ENCODE data around the gene LAT.
"Not testable (repeated sequence)": the region's sequence is repeated elsewhere in the genome, so short reads cannot be mapped to it uniquely, and the experiment has no call there.

The LAT gene, protein sequence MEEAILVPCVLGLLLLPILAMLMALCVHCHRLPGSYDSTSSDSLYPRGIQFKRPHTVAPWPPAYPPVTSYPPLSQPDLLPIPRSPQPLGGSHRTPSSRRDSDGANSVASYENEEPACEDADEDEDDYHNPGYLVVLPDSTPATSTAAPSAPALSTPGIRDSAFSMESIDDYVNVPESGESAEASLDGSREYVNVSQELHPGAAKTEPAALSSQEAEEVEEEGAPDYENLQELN

DNA sequence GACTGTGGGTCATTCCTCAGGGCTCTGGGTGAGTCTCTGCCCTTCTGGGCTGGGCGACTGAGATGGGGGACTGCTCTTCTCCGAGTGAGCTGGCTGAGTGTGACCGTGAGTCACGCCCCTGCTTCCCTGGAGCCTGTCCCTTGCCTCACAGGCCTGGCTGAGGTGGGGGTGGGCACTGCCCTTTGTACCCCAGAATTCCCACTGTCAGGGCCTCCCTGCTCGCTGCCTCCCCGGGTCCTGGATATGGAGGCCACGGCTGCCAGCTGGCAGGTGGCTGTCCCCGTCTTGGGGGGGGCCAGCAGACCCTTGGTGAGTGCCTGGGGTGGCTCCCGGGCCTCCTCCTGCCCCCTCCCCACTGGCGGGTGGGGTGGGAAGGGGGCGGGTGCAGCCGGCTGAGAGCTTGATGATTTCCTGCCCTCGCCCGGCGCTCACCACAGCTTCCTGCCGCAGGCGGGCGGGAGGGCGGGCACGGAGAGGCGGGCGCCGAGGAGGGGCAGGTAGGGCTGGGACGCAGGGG is at the start of gene LAT:
LAT (plus strand) TSS at position 434 of the 517 bp plus-strand sequence. CDS start 366 bp downstream, outside the sequence.
- no peak for DNase-seq

- no peak for DNase-seq
These were observed 49.5 kb upstream of the LAT start for GRCh38 chr16:28935346-28935745.

DNA sequence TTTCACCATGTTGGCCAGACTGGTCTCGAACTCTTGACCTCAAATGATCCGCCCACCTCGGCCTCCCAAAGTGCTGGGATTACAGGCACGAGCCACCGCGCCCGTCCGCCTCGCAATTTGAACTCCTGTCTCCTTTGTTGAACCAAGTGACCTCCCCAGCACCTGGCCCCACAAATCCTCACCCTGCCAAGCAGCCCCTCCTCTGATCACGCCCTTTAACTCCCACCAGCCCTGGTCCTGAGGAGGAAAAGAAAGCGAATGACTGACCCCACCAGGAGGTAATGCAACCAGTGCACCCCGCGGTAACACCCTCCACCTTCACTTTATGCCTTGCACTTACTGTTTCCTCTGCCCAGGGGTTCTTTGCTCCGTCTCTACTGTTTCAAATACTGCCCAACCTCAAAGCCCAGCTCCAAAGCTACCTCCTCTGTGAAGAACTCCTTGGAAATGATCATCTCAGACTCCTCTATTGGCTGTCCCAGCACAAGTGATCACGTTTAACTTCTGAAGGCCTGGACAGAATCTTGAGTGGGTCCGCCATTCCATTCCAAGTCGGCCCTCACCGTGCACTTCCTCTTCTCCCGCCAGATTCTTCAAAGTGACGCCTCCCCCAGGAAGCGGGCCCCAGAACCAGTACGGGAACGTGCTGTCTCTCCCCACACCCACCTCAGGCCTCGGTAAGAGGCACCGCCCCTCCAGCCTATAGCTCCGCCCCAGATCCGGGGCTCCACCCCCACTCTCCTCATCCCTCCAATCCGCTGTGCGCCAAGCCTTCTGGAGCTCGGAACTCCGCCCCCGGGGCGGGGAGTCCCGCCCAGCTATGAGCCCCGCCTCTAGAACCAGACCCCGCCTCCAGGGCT is 48.7 kb upstream of the LAT start:
- peak; percentile 33 for DNase-seq

GRCh38 chr16:28936784-28937155 is 48.1 kb upstream of the LAT start:
- DNase-seq: no peak

- no peak for DNase-seq
These were observed 47.5 kb upstream of the LAT start for GRCh38 chr16:28937222-28937876.

DNA sequence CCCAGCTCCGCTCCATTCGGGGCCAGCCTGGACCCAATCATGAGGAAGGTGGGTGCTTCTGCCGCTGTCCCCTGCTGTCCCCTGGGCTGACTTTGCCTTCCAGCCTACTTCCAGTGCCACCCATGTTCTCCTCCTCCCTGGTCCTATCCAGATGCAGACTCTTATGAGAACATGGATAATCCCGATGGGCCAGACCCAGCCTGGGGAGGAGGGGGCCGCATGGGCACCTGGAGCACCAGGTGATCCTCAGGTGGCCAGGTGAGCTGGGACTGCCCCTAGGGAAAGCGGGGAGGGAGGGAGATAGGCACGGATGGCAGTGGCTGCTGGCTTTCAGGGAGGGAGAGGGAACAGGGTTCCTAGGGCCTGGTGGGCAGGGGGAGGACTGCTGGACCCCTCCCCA is 46.1 kb upstream of the LAT start:
- DNase-seq: no peak

- DNase-seq: not testable (repeated sequence)
These were observed 45.0 kb upstream of the LAT start for GRCh38 chr16:28939825-28940224.

GRCh38 chr16:28943281-28943680 is 41.6 kb upstream of the LAT start:
- no peak for DNase-seq

DNA sequence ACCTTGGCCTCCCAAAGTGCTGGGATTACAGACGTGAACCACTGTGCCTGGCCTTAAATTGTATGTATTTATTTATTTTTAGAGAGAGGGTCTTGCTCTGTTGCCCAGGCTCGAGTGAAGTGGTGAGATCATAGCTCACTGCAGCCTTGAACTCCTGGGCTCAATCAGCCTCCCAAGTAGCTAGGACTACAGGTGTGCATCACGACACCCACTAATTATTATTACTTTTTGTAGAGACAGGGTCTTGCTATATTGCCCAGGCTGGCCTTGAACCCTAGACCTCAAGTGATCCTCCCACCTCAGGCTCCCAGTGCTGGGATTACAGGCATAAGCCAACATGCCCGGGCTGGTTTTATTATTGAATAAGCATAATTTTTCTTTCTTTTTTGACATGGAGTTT is 38.2 kb upstream of the LAT start:
- no peak for DNase-seq

DNA sequence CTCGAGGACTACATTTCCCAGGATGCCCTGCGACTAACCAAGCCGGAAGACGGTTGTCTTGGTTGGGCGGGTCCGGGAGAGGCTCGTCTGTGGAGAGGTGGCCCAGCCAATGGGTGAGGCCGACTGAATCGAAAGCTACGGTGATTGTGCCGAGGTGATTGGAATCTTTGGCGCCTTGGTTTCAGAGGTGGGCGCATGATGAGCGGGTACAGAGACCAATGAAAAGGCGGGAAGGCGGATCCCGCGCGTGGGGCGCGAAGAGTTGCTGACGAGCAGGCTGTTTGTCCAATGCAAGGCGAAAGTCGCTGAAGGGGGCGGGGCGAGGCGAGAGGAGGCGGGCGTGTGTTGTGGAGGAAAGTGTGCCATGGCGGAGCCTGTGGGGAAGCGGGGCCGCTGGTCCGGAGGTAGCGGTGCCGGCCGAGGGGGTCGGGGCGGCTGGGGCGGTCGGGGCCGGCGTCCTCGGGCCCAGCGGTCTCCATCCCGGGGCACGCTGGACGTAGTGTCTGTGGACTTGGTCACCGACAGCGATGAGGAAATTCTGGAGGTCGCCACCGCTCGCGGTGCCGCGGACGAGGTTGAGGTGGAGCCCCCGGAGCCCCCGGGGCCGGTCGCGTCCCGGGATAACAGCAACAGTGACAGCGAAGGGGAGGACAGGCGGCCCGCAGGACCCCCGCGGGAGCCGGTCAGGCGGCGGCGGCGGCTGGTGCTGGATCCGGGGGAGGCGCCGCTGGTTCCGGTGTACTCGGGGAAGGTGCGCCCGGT is 34.0 kb upstream of the LAT start, which contains the start of gene NFATC2IP:
NFATC2IP (plus strand) TSS at position 290 of the 762 bp plus-strand sequence; CDS start at position 365, 75 bp downstream.
- DNase-seq: peak; percentile 100

- DNase-seq: no peak
These were observed 33.4 kb upstream of the LAT start for GRCh38 chr16:28951410-28951943.

DNA sequence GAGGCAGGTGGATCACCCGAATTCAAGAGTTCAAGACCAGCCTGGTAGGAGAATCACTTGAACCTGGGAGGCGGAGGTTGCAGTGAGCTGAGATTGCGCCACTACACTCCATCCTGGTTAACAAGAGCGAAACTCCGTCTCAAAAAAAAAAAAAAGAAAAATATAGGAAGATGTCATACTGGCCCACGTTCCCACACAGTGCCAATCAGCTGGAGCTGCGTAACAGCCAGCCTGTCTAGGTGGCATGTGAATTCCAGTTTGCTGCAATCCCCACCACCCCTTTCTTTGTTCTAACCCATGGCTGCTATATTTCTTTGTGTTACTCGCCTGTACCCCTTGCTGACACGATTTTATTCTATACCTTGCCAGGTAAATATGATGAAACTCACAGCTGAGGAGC is 26.6 kb upstream of the LAT start:
- DNase-seq: no peak

DNA sequence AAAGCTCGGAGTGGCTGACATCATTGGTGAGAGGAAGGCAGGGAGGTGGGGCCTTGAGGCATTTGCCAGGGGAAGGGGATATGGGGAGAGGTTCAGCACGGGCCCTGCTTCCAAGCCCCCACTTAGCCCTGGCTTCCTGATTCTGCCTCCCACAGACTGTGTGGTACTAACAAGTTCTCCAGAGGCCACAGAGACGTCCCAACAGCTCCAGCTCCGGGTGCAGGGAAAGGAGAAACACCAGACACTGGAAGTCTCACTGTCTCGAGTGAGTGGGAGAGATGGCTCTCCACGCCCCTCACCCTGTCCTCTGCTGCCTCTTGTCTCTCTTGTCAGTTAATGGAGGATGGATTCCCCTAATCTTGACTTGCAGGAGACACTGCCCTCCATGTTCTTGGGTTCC is 26.0 kb upstream of the LAT start:
- no peak for DNase-seq

DNA sequence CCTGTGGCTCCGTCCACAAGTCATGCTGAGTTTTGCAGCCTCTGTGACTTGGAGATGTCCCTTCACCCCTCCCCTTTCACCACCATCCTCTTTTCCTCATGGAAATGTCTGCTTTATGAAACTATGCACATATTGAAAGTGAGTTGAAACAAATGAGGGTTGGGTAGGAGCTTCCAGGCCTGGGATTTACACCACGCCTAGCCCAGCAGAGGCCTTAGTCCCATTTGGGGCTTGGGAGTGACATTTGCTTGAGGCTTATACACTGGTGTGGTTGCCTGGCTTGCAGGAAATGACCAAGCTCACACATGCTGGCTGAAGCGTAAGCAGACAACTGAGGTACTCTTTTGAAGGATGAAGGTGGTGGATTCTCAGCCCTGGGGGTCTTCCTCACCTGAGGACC is 20.8 kb upstream of the LAT start:
- no peak for DNase-seq

- DNase-seq: no peak
These were observed 20.4 kb upstream of the LAT start for GRCh38 chr16:28964496-28964895.

- no peak for DNase-seq
These were observed 17.7 kb upstream of the LAT start for GRCh38 chr16:28967156-28967555.

DNA sequence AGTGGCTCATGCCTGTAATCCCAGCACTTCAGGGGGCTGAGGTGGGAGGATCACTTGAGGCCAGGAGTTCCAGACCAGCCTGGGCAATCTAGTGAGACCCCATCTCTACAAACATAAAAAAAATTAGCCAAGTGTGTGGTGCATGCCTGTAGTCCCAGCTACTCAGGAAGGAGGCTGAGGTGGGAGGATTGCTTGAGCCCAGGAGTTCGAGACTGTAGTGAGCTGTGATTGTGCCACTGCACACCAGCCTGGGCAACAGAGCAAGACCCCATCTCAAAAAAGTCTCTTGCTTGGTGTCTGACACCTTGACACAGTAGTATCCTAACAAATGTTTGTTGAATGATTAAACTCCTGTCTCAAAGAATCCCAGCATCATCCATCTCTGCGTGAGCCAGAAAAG is 15.2 kb upstream of the LAT start:
- DNase-seq: not testable (repeated sequence)

DNA sequence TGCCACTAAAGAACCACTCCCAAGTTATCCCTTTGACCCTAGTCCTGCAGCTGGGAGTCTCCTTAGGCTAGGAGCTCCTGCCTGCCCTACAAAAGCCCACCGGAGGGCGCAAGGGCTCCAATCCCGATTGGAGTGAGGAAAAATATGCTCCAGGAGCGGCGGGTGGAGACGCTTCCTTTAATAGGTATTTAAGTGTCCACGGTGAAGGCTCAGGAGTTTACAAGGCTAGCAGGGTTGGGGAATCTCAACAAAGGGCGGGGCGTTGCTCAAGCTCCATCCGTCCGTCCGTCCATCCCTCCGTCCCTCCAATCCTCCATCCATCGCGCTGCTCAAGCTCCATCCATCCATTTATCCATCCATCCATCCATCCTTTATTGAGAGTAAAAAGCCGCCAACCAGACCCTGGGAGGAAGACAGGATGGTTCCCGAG is 10.8 kb upstream of the LAT start:
- DNase-seq: peak; percentile 31

DNA sequence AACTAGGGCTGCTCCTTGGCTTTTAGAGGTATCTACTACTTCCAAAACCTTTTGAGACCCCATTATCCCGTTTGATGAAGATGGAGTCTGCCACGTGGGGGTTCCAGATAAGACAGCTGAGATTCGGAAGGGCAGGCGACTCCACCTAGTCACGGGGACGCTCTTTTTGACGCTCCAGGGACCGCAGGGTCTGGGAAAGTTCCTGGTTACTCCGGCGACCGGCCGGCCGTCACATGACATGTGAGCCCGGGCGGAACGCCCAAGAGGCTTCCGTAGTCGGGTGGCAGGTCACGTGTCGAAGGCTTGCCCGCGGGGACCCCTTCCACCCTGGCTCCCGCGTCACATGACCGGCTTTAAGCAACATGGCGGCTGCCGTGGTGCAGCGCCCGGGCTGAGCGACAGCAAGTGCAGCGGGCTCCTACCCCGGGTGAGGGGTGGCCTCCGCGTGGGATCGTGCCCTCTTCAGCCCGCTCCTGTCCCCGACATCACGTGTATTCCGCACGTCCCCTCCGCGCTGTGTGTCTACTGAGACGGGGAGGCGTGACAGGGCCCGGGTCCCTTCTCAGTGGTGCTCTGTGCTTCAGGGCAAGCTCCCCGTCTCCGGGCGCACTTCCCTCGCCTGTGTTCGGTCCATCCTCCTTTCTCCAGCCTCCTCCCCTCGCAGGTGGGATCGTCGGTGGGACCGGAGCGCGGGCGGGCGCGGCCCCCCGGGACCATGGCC is 10.3 kb upstream of the LAT start, which contains the start of gene SPNS1:
SPNS1 (plus strand) TSS at position 342 of the 721 bp plus-strand sequence; CDS start at position 716, 374 bp downstream.
- DNase-seq: peak; percentile 90

- no peak for DNase-seq
These were observed 9.7 kb upstream of the LAT start for GRCh38 chr16:28975158-28975599.

Data from SHP77 treated with DMSO at 0.1 percent for 48 hours (cell line).